NT2/D1 (cell line): ENCODE results near the gene ZBTB24.

Experiments
- SUZ12 ChIP-seq: IDR thresholded peaks from 2 replicates; pipeline ENCODE4 v1.6.1; 2011; ENCODE audit not compliant: insufficient read length, insufficient read depth; ENCODE audit errors: extremely low read depth
- ZNF274 ChIP-seq: IDR thresholded peaks from 2 replicates; pipeline ENCODE4 v1.6.1; 2011; ENCODE audit warnings: mild to moderate bottlenecking, low read depth, low read length

- TF ChIP-seq SUZ12 (no peak), ZNF274 (no peak)
Observed at GRCh38 chr6:109482905-109483734, at the start of gene ZBTB24.
